OCI-LY3 (cell line): ENCODE data around the gene NFATC2IP.

Source experiments
- CTCF ChIP-seq: fragments of 200-600, 300-600 bp; sonication (generic); IDR thresholded peaks from 2 replicates; pipeline ENCODE4 v1.5.1; 2014; ENCODE audit warnings: antibody characterized with exemption, low read length, low read depth
- EZH2phosphoT487 ChIP-seq: fragments of 200-600 bp; shearing (Covaris generic); IDR thresholded peaks from 2 replicates; pipeline ENCODE4 v1.6.1; 2018; ENCODE audit warnings: antibody characterized with exemption, mixed run types, low read depth

GRCh38 chr16:28915181-28915580 is 35.6 kb upstream of the NFATC2IP start:
- TF ChIP-seq CTCF (no peak), EZH2phosphoT487 (no peak)
